ENCODE measurements around the gene RNF220. TPM values are rescaled to one million over a fixed set of nuclear protein-coding genes. Genes with fewer than 3 reads are reported as not detected.

RNF220 gene
- total and polyA plus RNA-seq, 11 donors, result 54.2 to 108 (median 62.4) TPM

DNA sequence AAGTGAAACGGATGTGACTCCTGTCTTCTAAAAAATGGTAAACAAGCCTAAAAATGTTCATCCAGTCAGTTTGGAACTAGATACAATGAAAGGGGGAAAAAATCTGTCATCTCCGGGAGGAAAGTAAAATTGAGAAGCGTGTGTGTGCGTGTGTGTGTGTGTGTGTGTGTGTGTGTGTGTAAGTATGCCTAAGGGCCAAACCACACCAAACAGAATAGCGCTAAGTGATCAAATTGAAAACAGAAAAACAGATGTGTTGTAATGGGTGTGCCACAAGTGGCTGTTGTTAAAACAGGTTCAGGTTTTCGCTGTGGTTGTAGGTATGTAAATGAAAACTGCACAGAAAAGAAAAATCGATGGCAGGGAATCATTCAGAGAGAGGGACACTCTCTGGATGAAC is 106.7 kb downstream of the RNF220 start:
- H3K27me3 ChIP-seq, result peaks cover 0 to 18% (median 0%) of the 10 kb centered on the region in 9 donors

DNA sequence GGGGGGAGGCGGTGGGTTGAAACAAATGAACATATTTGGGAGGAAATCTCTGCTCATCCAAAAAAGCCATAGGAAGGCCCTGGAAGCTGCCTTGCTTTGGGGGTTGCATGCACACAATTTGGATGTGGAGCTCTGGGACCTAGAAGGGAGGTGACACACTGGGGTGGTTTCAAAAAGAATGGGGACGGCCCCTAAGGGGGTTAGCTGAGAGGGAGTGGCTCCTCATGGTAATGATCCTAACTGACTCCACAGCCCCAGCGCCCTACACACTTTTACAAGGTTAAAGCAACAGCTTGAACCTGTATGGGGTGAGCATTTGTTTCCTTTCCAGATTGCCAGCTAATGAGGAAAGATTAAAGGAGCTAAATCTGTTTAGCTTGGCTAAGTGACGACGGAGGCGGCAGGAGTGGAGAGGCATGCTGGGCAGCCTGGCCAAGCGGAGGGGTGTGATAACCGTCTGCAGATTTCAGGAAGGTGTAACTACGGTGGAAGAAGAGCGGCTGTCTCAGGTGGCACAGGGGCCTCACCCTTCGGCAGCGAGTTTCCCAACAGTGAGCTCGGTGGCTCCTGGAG is 107.3 kb downstream of the RNF220 start:
- DNase-seq (no peak), ATAC-seq (peak in 1 of 4 donors; percentile 43)
- WGBS, 4 donors, result 61 to 71% (median 63%) methylated on average over 13 of the region's 13 CpGs
- H3K36me3 ChIP-seq, result no peaks in the 10 kb centered on the region
- no peak overlapping the region for H3K27ac ChIP-seq
- TF ChIP-seq, protein P1, sequence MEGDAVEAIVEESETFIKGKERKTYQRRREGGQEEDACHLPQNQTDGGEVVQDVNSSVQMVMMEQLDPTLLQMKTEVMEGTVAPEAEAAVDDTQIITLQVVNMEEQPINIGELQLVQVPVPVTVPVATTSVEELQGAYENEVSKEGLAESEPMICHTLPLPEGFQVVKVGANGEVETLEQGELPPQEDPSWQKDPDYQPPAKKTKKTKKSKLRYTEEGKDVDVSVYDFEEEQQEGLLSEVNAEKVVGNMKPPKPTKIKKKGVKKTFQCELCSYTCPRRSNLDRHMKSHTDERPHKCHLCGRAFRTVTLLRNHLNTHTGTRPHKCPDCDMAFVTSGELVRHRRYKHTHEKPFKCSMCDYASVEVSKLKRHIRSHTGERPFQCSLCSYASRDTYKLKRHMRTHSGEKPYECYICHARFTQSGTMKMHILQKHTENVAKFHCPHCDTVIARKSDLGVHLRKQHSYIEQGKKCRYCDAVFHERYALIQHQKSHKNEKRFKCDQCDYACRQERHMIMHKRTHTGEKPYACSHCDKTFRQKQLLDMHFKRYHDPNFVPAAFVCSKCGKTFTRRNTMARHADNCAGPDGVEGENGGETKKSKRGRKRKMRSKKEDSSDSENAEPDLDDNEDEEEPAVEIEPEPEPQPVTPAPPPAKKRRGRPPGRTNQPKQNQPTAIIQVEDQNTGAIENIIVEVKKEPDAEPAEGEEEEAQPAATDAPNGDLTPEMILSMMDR (IDR thresholded peaks at IDR 0.05), result no peak
- no peak for TF ChIP-seq POLR2A (IDR thresholded peaks at IDR 0.05)
- no peak overlapping the region for H3K4me3 ChIP-seq
- H3K27me3 ChIP-seq, result peaks cover 0 to 18% (median 0%) of the 10 kb centered on the region in 9 donors
- intact Hi-C loops (cut with DNase I), result no loop called here
- H3K9me3 ChIP-seq, result no peaks in the 10 kb centered on the region
- H3K4me1 ChIP-seq, result no peaks in the 10 kb centered on the region

More for the DNA sequence above, 106.7 kb downstream of the RNF220 start:
- no peaks in the 10 kb centered on the region for H3K4me1 ChIP-seq
- TF ChIP-seq, protein P1 (IDR thresholded peaks at IDR 0.05), result no peak
- no peak for TF ChIP-seq POLR2A (IDR thresholded peaks at IDR 0.05)
- no peaks in the 10 kb centered on the region for H3K9me3 ChIP-seq
- WGBS, 4 donors, result 63 to 77% (median 71%) methylated on average over 7 of the region's 7 CpGs
- no peak overlapping the region for H3K27ac ChIP-seq
- intact Hi-C loops (cut with DNase I), result no loop called here
- H3K36me3 ChIP-seq, result no peaks in the 10 kb centered on the region
- no peak overlapping the region for H3K4me3 ChIP-seq
- DNase-seq (no peak), ATAC-seq (no peak)

DNA sequence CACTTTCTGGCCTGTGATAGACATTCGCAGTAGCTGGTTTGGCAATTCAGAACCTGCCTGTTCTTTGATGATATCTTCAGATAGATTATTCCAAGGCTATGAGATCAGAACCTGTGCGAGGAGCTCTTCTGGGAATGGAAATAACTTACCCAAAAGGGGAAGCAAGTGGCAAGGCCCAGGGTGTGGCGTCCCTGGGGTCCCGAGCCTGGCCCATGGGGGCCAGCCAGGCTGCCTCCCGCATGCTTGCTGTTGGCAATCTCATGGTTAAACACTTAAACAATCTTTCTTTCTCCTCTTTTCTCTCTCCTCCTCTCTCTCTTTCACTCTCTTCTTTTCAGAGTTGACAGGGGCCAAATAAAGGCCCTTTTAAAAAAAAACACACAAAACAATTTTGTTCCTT is 108.1 kb downstream of the RNF220 start:
- WGBS, 4 donors, result 92 to 94% (median 93%) methylated on average over 5 of the region's 5 CpGs
- no peaks in the 10 kb centered on the region for H3K36me3 ChIP-seq
- H3K4me3 ChIP-seq, result no peak overlapping the region
- H3K4me1 ChIP-seq, result no peaks in the 10 kb centered on the region
- no peak overlapping the region for H3K27ac ChIP-seq
- DNase-seq (no peak), ATAC-seq (no peak)
- H3K27me3 ChIP-seq, result peaks cover 0 to 14% (median 0%) of the 10 kb centered on the region in 9 donors
- no peaks in the 10 kb centered on the region for H3K9me3 ChIP-seq
- intact Hi-C loops (cut with DNase I), result no loop called here
- TF ChIP-seq, protein P1 (IDR thresholded peaks at IDR 0.05), result no peak
- no peak for TF ChIP-seq POLR2A (IDR thresholded peaks at IDR 0.05)

DNA sequence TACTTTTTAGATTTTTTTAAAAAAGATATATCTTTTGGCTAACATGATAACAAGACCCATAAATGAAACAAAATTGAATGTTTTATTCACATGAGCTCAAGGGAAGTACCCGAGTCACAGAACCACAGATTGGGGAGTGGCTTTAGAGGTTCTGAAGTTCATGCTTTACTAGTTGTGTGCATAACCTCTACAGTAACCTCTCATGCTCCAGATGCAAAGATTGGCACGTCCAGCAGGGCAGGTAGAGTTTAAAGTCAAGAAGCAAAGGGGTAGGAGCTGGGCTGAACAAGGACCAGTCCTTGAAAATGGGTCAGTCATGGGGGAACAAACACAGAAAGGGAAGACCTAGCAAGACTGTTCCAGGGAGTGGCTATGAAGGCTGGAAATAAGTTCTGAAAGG is 109.6 kb downstream of the RNF220 start:
- Histone ChIP-seq H3K4me1 (peaks cover 0 to 8% (median 0%) of the 10 kb centered on the region in 12 donors), H3K9me3 (no peaks in the 10 kb centered on the region), H3K27me3 (peaks cover 0 to 10% (median 0%) of the 10 kb centered on the region in 9 donors), H3K36me3 (no peaks in the 10 kb centered on the region), H3K4me3 (no peak overlapping the region), H3K27ac (no peak overlapping the region)
- WGBS, 4 donors, result 82 to 85% (median 83%) methylated on average over 2 of the region's 2 CpGs
- DNase-seq (no peak), ATAC-seq (no peak)
- intact Hi-C loops (cut with DNase I), result no loop called here
- TF ChIP-seq, protein P1 (IDR thresholded peaks at IDR 0.05), result no peak
- no peak for TF ChIP-seq POLR2A (IDR thresholded peaks at IDR 0.05)

Measured in heart left ventricle (tissue), 16 donors.